Measurements from ENCODE around the gene FAM118A. TPM values are rescaled to one million over a fixed set of nuclear protein-coding genes. Genes with fewer than 3 reads are reported as not detected.

FAM118A gene
- total and polyA plus RNA-seq, 2 of the 8 experiments (the other 6 are each of a cell fraction or from before 2014, with no cell fraction given), result 8.5 to 18.6 TPM

- TF ChIP-seq CHD7 (IDR thresholded peaks at IDR 0.05; ENCODE audit: insufficient replicate concordance, low read length) (no peak), POU5F1 (IDR thresholded peaks at IDR 0.05; ENCODE audit: low read depth, low read length) (no peak), RNF2 (IDR thresholded peaks at IDR 0.05; ENCODE audit: borderline replicate concordance, low read depth, low read length, missing control alignments, poor library complexity, severe bottlenecking) (no peak), RAD21 (IDR thresholded peaks at IDR 0.05 in 1 of 2, conservative IDR thresholded peaks at IDR 0.05 in 1 of 2; ENCODE audit: low read depth in 2 of 2, low read length in 2 of 2) (peak; percentile 77 to 81), SP2 (IDR thresholded peaks at IDR 0.05; ENCODE audit: low read length) (no peak), POLR2A (IDR thresholded peaks at IDR 0.05; ENCODE audit: control extremely low read depth in 1 of 2, low read depth in 2 of 2, low read length in 2 of 2) (no peak), TCF12 (IDR thresholded peaks at IDR 0.05; ENCODE audit: low read depth, low read length) (no peak), EGR1 (IDR thresholded peaks at IDR 0.05; ENCODE audit: borderline replicate concordance, low read depth, low read length) (no peak), TAF7 (optimal IDR thresholded peaks at IDR 0.05; ENCODE audit: borderline replicate concordance, low read depth, low read length) (no peak), TBP (IDR thresholded peaks at IDR 0.05; ENCODE audit: low read depth, low read length) (no peak)
These were observed 46.1 kb upstream of the FAM118A start (continued) for GRCh38 chr22:45263463-45264269.
